Measurements from ENCODE around the gene LINS1. TPM values are rescaled to one million over a fixed set of nuclear protein-coding genes. Genes with fewer than 3 reads are reported as not detected.
A peak's percentile ranks its signal among the peaks of the same experiment; 100 is the strongest.

Gene LINS1
- total RNA-seq, 1 donor from 2014 or later, result 33.3 TPM

- no peak overlapping the region for H3K4me3 Mint-ChIP-seq
- ATAC-seq (ENCODE audit: low read depth) (peak; percentile 97), DNase-seq (peak; percentile 24)
- no peak for TF ChIP-seq CTCF (IDR thresholded peaks at IDR 0.05)
- peaks cover 7% of the 10 kb centered on the region for H3K27me3 Mint-ChIP-seq
- peaks cover 6% of the 10 kb centered on the region for H3K9me3 Mint-ChIP-seq
- intact Hi-C loops (cut with micrococcal nuclease), result no loop called here
- H3K27ac Mint-ChIP-seq, result peak overlapping the region; percentile 25
- H3K36me3 Mint-ChIP-seq (ENCODE audit: low read depth), result no peaks in the 10 kb centered on the region
- ChIA-PET POLR2A (no interaction called here), CTCF (interaction anchor here (1.3 kb wide), 1 partner anchor 187 kb away, joined by 3 read pairs; no protein-coding TSS in a partner anchor)
- peaks cover 13% of the 10 kb centered on the region for H3K4me1 Mint-ChIP-seq
These were observed 64.7 kb downstream of the LINS1 start for GRCh38 chr15:100537331-100537730.

GRCh38 chr15:100536733-100537132 is 65.3 kb downstream of the LINS1 start:
- POLR2A ChIA-PET, result no interaction called here
- TF ChIP-seq CTCF (IDR thresholded peaks at IDR 0.05), result no peak
- ATAC-seq (ENCODE audit: low read depth) (no peak), DNase-seq (no peak)
- Mint-ChIP-seq H3K36me3 (ENCODE audit: low read depth) (no peaks in the 10 kb centered on the region), H3K4me1 (peaks cover 13% of the 10 kb centered on the region), H3K9me3 (peaks cover 6% of the 10 kb centered on the region), H3K4me3 (no peak overlapping the region), H3K27ac (no peak overlapping the region), H3K27me3 (peaks cover 10% of the 10 kb centered on the region)
- CTCF ChIA-PET, result interaction anchor here (1.3 kb wide), 1 partner anchor 187 kb away, joined by 3 read pairs; no protein-coding TSS in a partner anchor
- intact Hi-C loops (cut with micrococcal nuclease), result no loop called here

GRCh38 chr15:100533886-100534285 is 68.1 kb downstream of the LINS1 start:
- intact Hi-C loops (cut with micrococcal nuclease), result no loop called here
- no peaks in the 10 kb centered on the region for H3K36me3 Mint-ChIP-seq (ENCODE audit: low read depth)
- peaks cover 13% of the 10 kb centered on the region for H3K4me1 Mint-ChIP-seq
- CTCF ChIA-PET, result no interaction called here
- TF ChIP-seq CTCF (IDR thresholded peaks at IDR 0.05), result no peak
- POLR2A ChIA-PET, result no interaction called here
- no peak for DNase-seq
- H3K4me3 Mint-ChIP-seq, result no peak overlapping the region
- peaks cover 2% of the 10 kb centered on the region for H3K9me3 Mint-ChIP-seq
- no peak overlapping the region for H3K27ac Mint-ChIP-seq
- H3K27me3 Mint-ChIP-seq, result peaks cover 19% of the 10 kb centered on the region
- ATAC-seq (ENCODE audit: low read depth), result no peak

- Mint-ChIP-seq H3K27me3 (peaks cover 19% of the 10 kb centered on the region), H3K27ac (no peak overlapping the region), H3K4me1 (peaks cover 3% of the 10 kb centered on the region), H3K36me3 (ENCODE audit: low read depth) (no peaks in the 10 kb centered on the region), H3K9me3 (no peaks in the 10 kb centered on the region), H3K4me3 (no peak overlapping the region)
- TF ChIP-seq CTCF (IDR thresholded peaks at IDR 0.05), result no peak
- intact Hi-C loops (cut with micrococcal nuclease), result no loop called here
- CTCF ChIA-PET, result no interaction called here
- POLR2A ChIA-PET, result no interaction called here
- ATAC-seq (ENCODE audit: low read depth), result no peak
- DNase-seq, result no peak
These were observed 70.1 kb downstream of the LINS1 start for GRCh38 chr15:100531823-100532327.

GRCh38 chr15:100531204-100531603 is 70.8 kb downstream of the LINS1 start:
- Mint-ChIP-seq H3K36me3 (ENCODE audit: low read depth) (no peaks in the 10 kb centered on the region), H3K9me3 (no peaks in the 10 kb centered on the region), H3K4me3 (no peak overlapping the region), H3K27me3 (peaks cover 19% of the 10 kb centered on the region), H3K27ac (no peak overlapping the region), H3K4me1 (no peaks in the 10 kb centered on the region)
- DNase-seq, result no peak
- no peak for TF ChIP-seq CTCF (IDR thresholded peaks at IDR 0.05)
- CTCF ChIA-PET, result no interaction called here
- ATAC-seq (ENCODE audit: low read depth), result no peak
- POLR2A ChIA-PET, result no interaction called here
- intact Hi-C loops (cut with micrococcal nuclease), result no loop called here
